HuH-7.5 (cell line): ENCODE measurements around the gene GCA.

Experiments used
- DNase-seq: peaks from one replicate; pipeline ENCODE4 v3.0.0; 2011; ENCODE audit warnings: low spot score

The GCA gene

GRCh38 chr2:162343824-162344616 lies at the start of gene GCA:
Gene GCA (plus strand): TSS chr2:162344132. CDS start chr2:162344249, 117 bp downstream.
- DNase-seq: peak; percentile 81

- DNase-seq: no peak
Measured at GRCh38 chr2:162295009-162295408, 48.9 kb upstream of the GCA start.

- no peak for DNase-seq
Measured at GRCh38 chr2:162297925-162298552, 45.9 kb upstream of the GCA start.

- no peak for DNase-seq
Measured at GRCh38 chr2:162298669-162299335, 45.1 kb upstream of the GCA start.

GRCh38 chr2:162300266-162300665 lies 43.7 kb upstream of the GCA start:
- no peak for DNase-seq

- no peak for DNase-seq
Measured at GRCh38 chr2:162301151-162301804, 42.7 kb upstream of the GCA start.

- no peak for DNase-seq
Measured at GRCh38 chr2:162301877-162302276, 42.1 kb upstream of the GCA start.

- DNase-seq: no peak
Measured at GRCh38 chr2:162305901-162306300, 38.0 kb upstream of the GCA start.

GRCh38 chr2:162308747-162309503 lies 35.0 kb upstream of the GCA start:
- no peak for DNase-seq

GRCh38 chr2:162312853-162313252 lies 31.1 kb upstream of the GCA start:
- no peak for DNase-seq

- DNase-seq: no peak
Measured at GRCh38 chr2:162315938-162316337, 28.0 kb upstream of the GCA start.

GRCh38 chr2:162316590-162316989 lies 27.3 kb upstream of the GCA start:
- no peak for DNase-seq

- DNase-seq: no peak
Measured at GRCh38 chr2:162317058-162317742, 26.7 kb upstream of the GCA start.

- DNase-seq: no peak
Measured at GRCh38 chr2:162317861-162318327, 26.0 kb upstream of the GCA start.

GRCh38 chr2:162318328-162319180 lies 25.4 kb upstream of the GCA start, which contains the start of gene IFIH1:
Gene IFIH1 (minus strand): TSS chr2:162318684. CDS start chr2:162318307, 377 bp downstream.
- peak; percentile 87 for DNase-seq

- DNase-seq: no peak
Measured at GRCh38 chr2:162320864-162321517, 22.9 kb upstream of the GCA start.

GRCh38 chr2:162324953-162325352 lies 19.0 kb upstream of the GCA start:
- no peak for DNase-seq

GRCh38 chr2:162327134-162327769 lies 16.7 kb upstream of the GCA start:
- no peak for DNase-seq

GRCh38 chr2:162327806-162328205 lies 16.1 kb upstream of the GCA start:
- no peak for DNase-seq
